Measurements from ENCODE around the gene HSPA1A.

DNA sequence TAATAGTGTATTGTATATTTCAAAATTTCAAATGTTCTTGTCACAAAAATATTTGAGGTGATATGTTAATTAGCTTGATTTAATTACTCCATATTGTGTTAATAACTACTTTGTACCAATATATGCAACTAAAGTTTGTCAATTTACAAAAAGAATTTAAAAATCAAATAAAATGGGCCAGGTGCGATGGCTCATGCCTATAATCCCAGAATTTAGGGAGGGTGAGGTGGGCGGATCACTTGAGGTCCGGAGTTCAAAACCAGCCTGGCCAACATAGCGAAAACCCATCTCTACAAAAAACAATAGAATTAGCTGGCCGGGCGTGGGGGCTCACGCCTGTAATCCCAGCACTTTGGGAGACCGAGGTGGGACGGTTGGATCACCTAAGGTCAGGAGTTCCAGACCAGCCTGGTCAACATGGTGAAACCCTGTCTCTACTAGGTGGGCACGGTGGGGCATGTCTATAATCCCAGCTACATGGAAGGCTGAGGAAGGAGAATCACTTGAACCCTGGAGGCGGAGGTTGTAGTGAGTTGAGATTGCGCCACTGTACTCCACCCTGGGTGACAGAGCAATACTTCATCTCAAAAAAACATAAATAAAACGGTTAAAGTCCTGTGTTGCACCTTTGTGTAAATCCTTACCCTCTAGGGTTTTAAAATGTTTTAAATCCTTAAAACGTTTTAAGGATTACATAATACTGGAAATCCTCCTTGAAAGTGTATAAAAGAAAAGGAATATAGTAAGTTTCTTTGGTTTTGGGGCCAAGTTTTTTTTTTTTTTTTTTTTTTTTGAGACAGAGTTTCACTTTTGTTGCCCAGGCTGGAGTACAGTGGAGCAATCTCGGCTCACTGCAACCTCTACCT, 16.2 kb downstream of the HSPA1A start:
- TF ChIP-seq, protein P1, sequence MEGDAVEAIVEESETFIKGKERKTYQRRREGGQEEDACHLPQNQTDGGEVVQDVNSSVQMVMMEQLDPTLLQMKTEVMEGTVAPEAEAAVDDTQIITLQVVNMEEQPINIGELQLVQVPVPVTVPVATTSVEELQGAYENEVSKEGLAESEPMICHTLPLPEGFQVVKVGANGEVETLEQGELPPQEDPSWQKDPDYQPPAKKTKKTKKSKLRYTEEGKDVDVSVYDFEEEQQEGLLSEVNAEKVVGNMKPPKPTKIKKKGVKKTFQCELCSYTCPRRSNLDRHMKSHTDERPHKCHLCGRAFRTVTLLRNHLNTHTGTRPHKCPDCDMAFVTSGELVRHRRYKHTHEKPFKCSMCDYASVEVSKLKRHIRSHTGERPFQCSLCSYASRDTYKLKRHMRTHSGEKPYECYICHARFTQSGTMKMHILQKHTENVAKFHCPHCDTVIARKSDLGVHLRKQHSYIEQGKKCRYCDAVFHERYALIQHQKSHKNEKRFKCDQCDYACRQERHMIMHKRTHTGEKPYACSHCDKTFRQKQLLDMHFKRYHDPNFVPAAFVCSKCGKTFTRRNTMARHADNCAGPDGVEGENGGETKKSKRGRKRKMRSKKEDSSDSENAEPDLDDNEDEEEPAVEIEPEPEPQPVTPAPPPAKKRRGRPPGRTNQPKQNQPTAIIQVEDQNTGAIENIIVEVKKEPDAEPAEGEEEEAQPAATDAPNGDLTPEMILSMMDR (conservative IDR thresholded peaks at IDR 0.05 in 1 of 2, IDR thresholded peaks at IDR 0.05 in 1 of 2; ENCODE audit: low read depth in 1 of 2, low read length in 2 of 2), result no peak
- no peak for TF ChIP-seq EZH2 (IDR thresholded peaks at IDR 0.05; ENCODE audit: low read length, missing control alignments)
